HepG2 (cell line): ENCODE measurements around the gene TFCP2L1. TPM values are rescaled to one million over a fixed set of nuclear protein-coding genes. Genes with fewer than 3 reads are reported as not detected.

Experiments used
- BHLHE40 ChIP-seq: IDR thresholded peaks from 2 replicates; pipeline ENCODE4 v1.6.1; 2011; ENCODE audit warnings: low read length, improper control_type of control experiment
- ELF3 ChIP-seq: IDR thresholded peaks from 2 replicates; pipeline ENCODE4 v1.6.1; 2016; ENCODE audit warnings: missing genetic modification reagents, missing compliant biosample characterization
- FOXJ3 ChIP-seq: sonication (generic); formaldehyde crosslinking; IDR thresholded peaks from 2 replicates; pipeline ENCODE4 v1.4.0; 2020; ENCODE audit warnings: missing genetic modification reagents, mild to moderate bottlenecking, borderline replicate concordance
- FOXO1 ChIP-seq: sonication (generic); formaldehyde crosslinking; IDR thresholded peaks from 2 replicates; pipeline ENCODE4 v1.4.0; 2020; ENCODE audit warnings: missing genetic modification reagents
- KMT2A ChIP-seq: sonication (generic); formaldehyde crosslinking; IDR thresholded peaks from 2 replicates; pipeline ENCODE4 v1.4.0; 2020; ENCODE audit warnings: missing genetic modification reagents
- MIER2 ChIP-seq: IDR thresholded peaks from 2 replicates; pipeline ENCODE4 v1.6.1; 2016; ENCODE audit warnings: missing biosample characterization, missing genetic modification reagents
- ZNF569 ChIP-seq: sonication (generic); formaldehyde crosslinking; IDR thresholded peaks from 2 replicates; pipeline ENCODE4 v1.5.0; 2020; ENCODE audit warnings: mild to moderate bottlenecking, missing genetic modification reagents, moderate library complexity, borderline replicate concordance
- polyA plus RNA-seq, 8 experiments: library from polyadenylated mRNA; depleted of rRNA in 3 of 8; stranded (reverse) in 7 of 8; unstranded in 1 of 8; fragments of >200 nt; fragmentation: Illumina TruSeq in 4 of 8; extraction: Trizol in 4 of 8; gene quantifications; 2 replicates each; pipeline versions ENCODE4 v1.2.1 to v1.2.3, GENCODE V29; 2011 to 2016; ENCODE audit warnings: low read depth in 4 of 8, missing spikeins in 1 of 8, mixed read lengths in 1 of 8; ENCODE audit not compliant: insufficient read depth in 1 of 8
- total RNA-seq, 5 experiments: library from RNA; depleted of rRNA; stranded (reverse); fragments of >200 nt; fragmentation: Illumina TruSeq; extraction: Trizol; gene quantifications; 2 replicates each; pipeline ENCODE4 v1.2.3, GENCODE V29; 2016; ENCODE audit warnings: low read depth in 1 of 5
- TF ChIP-seq, protein P1 (sequence below): sonication (generic); formaldehyde crosslinking; IDR thresholded peaks from 2 replicates; pipeline ENCODE4 v1.4.0; 2020; ENCODE audit warnings: mild to moderate bottlenecking, missing genetic modification reagents
- TF ChIP-seq, protein P2 (sequence below): sonication (generic); formaldehyde crosslinking; IDR thresholded peaks from 2 replicates; pipeline ENCODE4 v1.5.1; 2020; ENCODE audit warnings: mild to moderate bottlenecking, missing genetic modification reagents, moderate library complexity
- TF ChIP-seq, protein P3 (sequence below): sonication (generic); formaldehyde crosslinking; IDR thresholded peaks from 2 replicates; pipeline ENCODE4 v1.8.0; 2023; ENCODE audit warnings: mild to moderate bottlenecking, missing genetic modification reagents
- TF ChIP-seq, protein P4 (sequence below): sonication (generic); formaldehyde crosslinking; IDR thresholded peaks from 2 replicates; pipeline ENCODE4 v1.4.0; 2020; ENCODE audit warnings: low read depth, missing genetic modification reagents

TFCP2L1 gene
- total and polyA plus RNA-seq, 2 of the 13 experiments (the other 11 are each of a cell fraction or from before 2014, with no cell fraction given) = under 0.01 TPM; not detected in 1

DNA sequence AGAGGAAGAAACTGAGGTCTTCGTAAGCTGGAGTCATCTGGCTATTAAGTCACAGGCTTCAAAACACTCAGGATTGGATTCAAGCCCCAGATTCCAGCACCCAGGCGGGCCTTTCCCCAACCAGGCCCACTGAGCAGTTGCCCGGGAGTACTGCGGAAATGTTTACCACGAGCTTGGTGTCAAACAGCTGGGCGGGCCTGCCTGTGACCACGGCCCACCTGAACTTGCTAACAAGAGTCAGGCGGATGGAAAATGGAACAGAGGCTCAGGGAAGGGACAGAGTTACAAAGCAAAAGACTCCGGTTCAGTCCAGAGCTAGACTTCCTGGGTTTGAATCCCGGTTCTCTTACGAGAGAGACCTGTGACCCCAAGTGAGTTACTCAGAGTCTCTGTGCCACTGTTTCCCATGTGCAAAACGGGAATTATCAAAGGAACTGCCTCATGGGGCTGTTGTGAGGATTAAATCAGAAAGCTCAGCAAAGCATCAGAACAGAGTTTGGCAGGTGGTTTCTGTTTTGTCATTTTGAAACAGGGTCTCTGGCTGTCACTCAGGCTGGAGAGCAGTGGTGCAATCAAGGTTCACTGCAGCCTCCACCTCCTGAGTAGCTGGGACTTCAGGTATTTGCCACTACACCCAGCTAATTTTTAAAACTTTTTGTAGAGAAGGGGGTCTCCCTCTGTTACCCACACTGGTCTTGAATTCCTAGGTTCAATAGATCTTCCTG lies 49.0 kb upstream of the TFCP2L1 start (continued):
- TF ChIP-seq, protein P1, sequence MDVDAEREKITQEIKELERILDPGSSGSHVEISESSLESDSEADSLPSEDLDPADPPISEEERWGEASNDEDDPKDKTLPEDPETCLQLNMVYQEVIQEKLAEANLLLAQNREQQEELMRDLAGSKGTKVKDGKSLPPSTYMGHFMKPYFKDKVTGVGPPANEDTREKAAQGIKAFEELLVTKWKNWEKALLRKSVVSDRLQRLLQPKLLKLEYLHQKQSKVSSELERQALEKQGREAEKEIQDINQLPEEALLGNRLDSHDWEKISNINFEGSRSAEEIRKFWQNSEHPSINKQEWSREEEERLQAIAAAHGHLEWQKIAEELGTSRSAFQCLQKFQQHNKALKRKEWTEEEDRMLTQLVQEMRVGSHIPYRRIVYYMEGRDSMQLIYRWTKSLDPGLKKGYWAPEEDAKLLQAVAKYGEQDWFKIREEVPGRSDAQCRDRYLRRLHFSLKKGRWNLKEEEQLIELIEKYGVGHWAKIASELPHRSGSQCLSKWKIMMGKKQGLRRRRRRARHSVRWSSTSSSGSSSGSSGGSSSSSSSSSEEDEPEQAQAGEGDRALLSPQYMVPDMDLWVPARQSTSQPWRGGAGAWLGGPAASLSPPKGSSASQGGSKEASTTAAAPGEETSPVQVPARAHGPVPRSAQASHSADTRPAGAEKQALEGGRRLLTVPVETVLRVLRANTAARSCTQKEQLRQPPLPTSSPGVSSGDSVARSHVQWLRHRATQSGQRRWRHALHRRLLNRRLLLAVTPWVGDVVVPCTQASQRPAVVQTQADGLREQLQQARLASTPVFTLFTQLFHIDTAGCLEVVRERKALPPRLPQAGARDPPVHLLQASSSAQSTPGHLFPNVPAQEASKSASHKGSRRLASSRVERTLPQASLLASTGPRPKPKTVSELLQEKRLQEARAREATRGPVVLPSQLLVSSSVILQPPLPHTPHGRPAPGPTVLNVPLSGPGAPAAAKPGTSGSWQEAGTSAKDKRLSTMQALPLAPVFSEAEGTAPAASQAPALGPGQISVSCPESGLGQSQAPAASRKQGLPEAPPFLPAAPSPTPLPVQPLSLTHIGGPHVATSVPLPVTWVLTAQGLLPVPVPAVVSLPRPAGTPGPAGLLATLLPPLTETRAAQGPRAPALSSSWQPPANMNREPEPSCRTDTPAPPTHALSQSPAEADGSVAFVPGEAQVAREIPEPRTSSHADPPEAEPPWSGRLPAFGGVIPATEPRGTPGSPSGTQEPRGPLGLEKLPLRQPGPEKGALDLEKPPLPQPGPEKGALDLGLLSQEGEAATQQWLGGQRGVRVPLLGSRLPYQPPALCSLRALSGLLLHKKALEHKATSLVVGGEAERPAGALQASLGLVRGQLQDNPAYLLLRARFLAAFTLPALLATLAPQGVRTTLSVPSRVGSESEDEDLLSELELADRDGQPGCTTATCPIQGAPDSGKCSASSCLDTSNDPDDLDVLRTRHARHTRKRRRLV (CRISPR knock-in tag) = no peak
- TF ChIP-seq, protein P2, sequence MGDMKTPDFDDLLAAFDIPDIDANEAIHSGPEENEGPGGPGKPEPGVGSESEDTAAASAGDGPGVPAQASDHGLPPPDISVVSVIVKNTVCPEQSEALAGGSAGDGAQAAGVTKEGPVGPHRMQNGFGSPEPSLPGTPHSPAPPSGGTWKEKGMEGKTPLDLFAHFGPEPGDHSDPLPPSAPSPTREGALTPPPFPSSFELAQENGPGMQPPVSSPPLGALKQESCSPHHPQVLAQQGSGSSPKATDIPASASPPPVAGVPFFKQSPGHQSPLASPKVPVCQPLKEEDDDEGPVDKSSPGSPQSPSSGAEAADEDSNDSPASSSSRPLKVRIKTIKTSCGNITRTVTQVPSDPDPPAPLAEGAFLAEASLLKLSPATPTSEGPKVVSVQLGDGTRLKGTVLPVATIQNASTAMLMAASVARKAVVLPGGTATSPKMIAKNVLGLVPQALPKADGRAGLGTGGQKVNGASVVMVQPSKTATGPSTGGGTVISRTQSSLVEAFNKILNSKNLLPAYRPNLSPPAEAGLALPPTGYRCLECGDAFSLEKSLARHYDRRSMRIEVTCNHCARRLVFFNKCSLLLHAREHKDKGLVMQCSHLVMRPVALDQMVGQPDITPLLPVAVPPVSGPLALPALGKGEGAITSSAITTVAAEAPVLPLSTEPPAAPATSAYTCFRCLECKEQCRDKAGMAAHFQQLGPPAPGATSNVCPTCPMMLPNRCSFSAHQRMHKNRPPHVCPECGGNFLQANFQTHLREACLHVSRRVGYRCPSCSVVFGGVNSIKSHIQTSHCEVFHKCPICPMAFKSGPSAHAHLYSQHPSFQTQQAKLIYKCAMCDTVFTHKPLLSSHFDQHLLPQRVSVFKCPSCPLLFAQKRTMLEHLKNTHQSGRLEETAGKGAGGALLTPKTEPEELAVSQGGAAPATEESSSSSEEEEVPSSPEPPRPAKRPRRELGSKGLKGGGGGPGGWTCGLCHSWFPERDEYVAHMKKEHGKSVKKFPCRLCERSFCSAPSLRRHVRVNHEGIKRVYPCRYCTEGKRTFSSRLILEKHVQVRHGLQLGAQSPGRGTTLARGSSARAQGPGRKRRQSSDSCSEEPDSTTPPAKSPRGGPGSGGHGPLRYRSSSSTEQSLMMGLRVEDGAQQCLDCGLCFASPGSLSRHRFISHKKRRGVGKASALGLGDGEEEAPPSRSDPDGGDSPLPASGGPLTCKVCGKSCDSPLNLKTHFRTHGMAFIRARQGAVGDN (CRISPR knock-in tag) = peak; percentile 42; the same call in 1 of the 2 replicates
- TF ChIP-seq ELF3 (CRISPR knock-in tag) = 0 out of 2 replicates have a peak, but pooled peaks have one; percentile 19
- 0 out of 2 replicates have a peak, but pooled peaks have one; percentile 22 for TF ChIP-seq FOXO1
- TF ChIP-seq, protein P3, sequence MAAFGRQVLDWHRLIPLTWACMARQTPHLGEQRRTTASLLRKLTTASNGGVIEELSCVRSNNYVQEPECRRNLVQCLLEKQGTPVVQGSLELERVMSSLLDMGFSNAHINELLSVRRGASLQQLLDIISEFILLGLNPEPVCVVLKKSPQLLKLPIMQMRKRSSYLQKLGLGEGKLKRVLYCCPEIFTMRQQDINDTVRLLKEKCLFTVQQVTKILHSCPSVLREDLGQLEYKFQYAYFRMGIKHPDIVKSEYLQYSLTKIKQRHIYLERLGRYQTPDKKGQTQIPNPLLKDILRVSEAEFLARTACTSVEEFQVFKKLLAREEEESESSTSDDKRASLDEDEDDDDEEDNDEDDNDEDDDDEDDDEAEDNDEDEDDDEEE = no peak
- TF ChIP-seq BHLHE40 = no peak
- TF ChIP-seq MIER2 (CRISPR knock-in tag) = no peak
- TF ChIP-seq, protein P4, sequence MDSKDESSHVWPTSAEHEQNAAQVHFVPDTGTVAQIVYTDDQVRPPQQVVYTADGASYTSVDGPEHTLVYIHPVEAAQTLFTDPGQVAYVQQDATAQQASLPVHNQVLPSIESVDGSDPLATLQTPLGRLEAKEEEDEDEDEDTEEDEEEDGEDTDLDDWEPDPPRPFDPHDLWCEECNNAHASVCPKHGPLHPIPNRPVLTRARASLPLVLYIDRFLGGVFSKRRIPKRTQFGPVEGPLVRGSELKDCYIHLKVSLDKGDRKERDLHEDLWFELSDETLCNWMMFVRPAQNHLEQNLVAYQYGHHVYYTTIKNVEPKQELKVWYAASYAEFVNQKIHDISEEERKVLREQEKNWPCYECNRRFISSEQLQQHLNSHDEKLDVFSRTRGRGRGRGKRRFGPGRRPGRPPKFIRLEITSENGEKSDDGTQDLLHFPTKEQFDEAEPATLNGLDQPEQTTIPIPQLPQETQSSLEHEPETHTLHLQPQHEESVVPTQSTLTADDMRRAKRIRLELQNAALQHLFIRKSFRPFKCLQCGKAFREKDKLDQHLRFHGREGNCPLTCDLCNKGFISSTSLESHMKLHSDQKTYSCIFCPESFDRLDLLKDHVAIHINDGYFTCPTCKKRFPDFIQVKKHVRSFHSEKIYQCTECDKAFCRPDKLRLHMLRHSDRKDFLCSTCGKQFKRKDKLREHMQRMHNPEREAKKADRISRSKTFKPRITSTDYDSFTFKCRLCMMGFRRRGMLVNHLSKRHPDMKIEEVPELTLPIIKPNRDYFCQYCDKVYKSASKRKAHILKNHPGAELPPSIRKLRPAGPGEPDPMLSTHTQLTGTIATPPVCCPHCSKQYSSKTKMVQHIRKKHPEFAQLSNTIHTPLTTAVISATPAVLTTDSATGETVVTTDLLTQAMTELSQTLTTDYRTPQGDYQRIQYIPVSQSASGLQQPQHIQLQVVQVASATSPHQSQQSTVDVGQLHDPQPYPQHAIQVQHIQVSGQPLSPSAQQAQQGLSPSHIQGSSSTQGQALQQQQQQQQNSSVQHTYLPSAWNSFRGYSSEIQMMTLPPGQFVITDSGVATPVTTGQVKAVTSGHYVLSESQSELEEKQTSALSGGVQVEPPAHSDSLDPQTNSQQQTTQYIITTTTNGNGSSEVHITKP (CRISPR knock-in tag) = no peak
- peak; percentile 19; the same call in 1 of the 2 replicates for TF ChIP-seq KMT2A (CRISPR knock-in tag)
- TF ChIP-seq ZNF569 (CRISPR knock-in tag) = 0 out of 2 replicates have a peak, but pooled peaks have one; percentile 2
- TF ChIP-seq FOXJ3 (CRISPR knock-in tag) = no peak
